ENCODE measurements around the gene KLHL29.

GRCh38 chr2:23542230-23542789, 157.3 kb downstream of the KLHL29 start:
- no peak for TF ChIP-seq CTCF (IDR thresholded peaks at IDR 0.05)
- TF ChIP-seq POLR2A (IDR thresholded peaks at IDR 0.05) = no peak
